SJSA1 (cell line): ENCODE data around the gene GCGR. TPM values are rescaled to one million over a fixed set of nuclear protein-coding genes. Genes with fewer than 3 reads are reported as not detected.

ENCODE experiments used
- DNase-seq, 2 experiments: peaks; one replicate each; pipeline ENCODE4 v3.0.0-alpha.2; 2015 to 2020; ENCODE audit warnings: low spot score in 2 of 2, low read depth in 1 of 2
- H3K27ac ChIP-seq: fragments of 250-450 bp; sonication (Bioruptor Pico); 2 replicates; pipeline ENCODE4 v1.5.1; 2020; ENCODE audit warnings: mild to moderate bottlenecking, moderate library complexity
- H3K27me3 ChIP-seq: fragments of 250-450 bp; sonication (Bioruptor Pico); replicated peaks from 2 replicates; pipeline ENCODE4 v1.5.1; 2020; ENCODE audit warnings: mild to moderate bottlenecking, moderate library complexity
- H3K36me3 ChIP-seq: fragments of 250-450 bp; sonication (Bioruptor Pico); 2 replicates; pipeline ENCODE4 v1.5.1; 2020; ENCODE audit warnings: mild to moderate bottlenecking
- H3K4me1 ChIP-seq: fragments of 250-450 bp; sonication (Bioruptor Pico); replicated peaks from 2 replicates; pipeline ENCODE4 v1.6.1; 2021; ENCODE audit warnings: mild to moderate bottlenecking
- H3K4me3 ChIP-seq: fragments of 250-450 bp; sonication (Bioruptor Pico); 2 replicates; pipeline ENCODE4 v1.5.1; 2020; ENCODE audit warnings: mild to moderate bottlenecking
- H3K9me3 ChIP-seq: fragments of 250-450 bp; sonication (Bioruptor Pico); replicated peaks from 2 replicates; pipeline ENCODE4 v1.5.1; 2020; ENCODE audit warnings: mild to moderate bottlenecking
- total RNA-seq: library from RNA; depleted of rRNA; stranded (reverse); fragments of >200 nt; shearing (Covaris generic); gene quantifications from 2 replicates; pipeline ENCODE4 v1.2.3, GENCODE V29; 2014

GCGR gene
- total RNA-seq, 1 experiment from 2014 or later = not detected

- H3K27ac ChIP-seq = no peak overlapping the region
- no peak overlapping the region for H3K4me3 ChIP-seq
- peaks cover 71% of the 10 kb centered on the region for H3K36me3 ChIP-seq
- no peaks in the 10 kb centered on the region for H3K9me3 ChIP-seq
- no peaks in the 10 kb centered on the region for H3K27me3 ChIP-seq
- H3K4me1 ChIP-seq = no peaks in the 10 kb centered on the region
- no peak for DNase-seq
These were observed 39.9 kb downstream of the GCGR start for GRCh38 chr17:81843713-81844326.

- H3K27me3 ChIP-seq = no peaks in the 10 kb centered on the region
- H3K36me3 ChIP-seq = peaks cover 77% of the 10 kb centered on the region
- no peak for DNase-seq
- H3K27ac ChIP-seq = no peak overlapping the region
- H3K9me3 ChIP-seq = no peaks in the 10 kb centered on the region
- no peaks in the 10 kb centered on the region for H3K4me1 ChIP-seq
- no peak overlapping the region for H3K4me3 ChIP-seq
These were observed 40.4 kb downstream of the GCGR start for GRCh38 chr17:81844327-81844851.

- no peaks in the 10 kb centered on the region for H3K27me3 ChIP-seq
- no peaks in the 10 kb centered on the region for H3K9me3 ChIP-seq
- no peak overlapping the region for H3K4me3 ChIP-seq
- DNase-seq = no peak
- H3K36me3 ChIP-seq = peaks cover 81% of the 10 kb centered on the region
- H3K4me1 ChIP-seq = no peaks in the 10 kb centered on the region
- H3K27ac ChIP-seq = no peak overlapping the region
These were observed 40.9 kb downstream of the GCGR start for GRCh38 chr17:81844887-81845286.

- Histone ChIP-seq H3K4me1 (no peaks in the 10 kb centered on the region), H3K27me3 (no peaks in the 10 kb centered on the region), H3K36me3 (peaks cover 83% of the 10 kb centered on the region), H3K9me3 (no peaks in the 10 kb centered on the region), H3K27ac (no peak overlapping the region), H3K4me3 (no peak overlapping the region)
- no peak for DNase-seq
These were observed 41.4 kb downstream of the GCGR start for GRCh38 chr17:81845361-81845760.

- DNase-seq = no peak
- H3K36me3 ChIP-seq = peaks cover 91% of the 10 kb centered on the region
These were observed 42.2 kb downstream of the GCGR start for GRCh38 chr17:81845881-81846742.

GRCh38 chr17:81846743-81847689, 43.1 kb downstream of the GCGR start:
- no peaks in the 10 kb centered on the region for H3K9me3 ChIP-seq
- H3K27me3 ChIP-seq = no peaks in the 10 kb centered on the region
- H3K36me3 ChIP-seq = peaks cover 96% of the 10 kb centered on the region
- no peak for DNase-seq
- no peaks in the 10 kb centered on the region for H3K4me1 ChIP-seq
- H3K27ac ChIP-seq = no peak overlapping the region
- H3K4me3 ChIP-seq = no peak overlapping the region

More at GRCh38 chr17:81845881-81846742, 42.2 kb downstream of the GCGR start:
- H3K4me3 ChIP-seq = no peak overlapping the region
- H3K27ac ChIP-seq = no peak overlapping the region
- H3K9me3 ChIP-seq = no peaks in the 10 kb centered on the region
- no peaks in the 10 kb centered on the region for H3K4me1 ChIP-seq
- H3K27me3 ChIP-seq = no peaks in the 10 kb centered on the region

GRCh38 chr17:81849457-81849856, 45.5 kb downstream of the GCGR start:
- H3K4me1 ChIP-seq = no peaks in the 10 kb centered on the region
- no peaks in the 10 kb centered on the region for H3K9me3 ChIP-seq
- no peak overlapping the region for H3K27ac ChIP-seq
- no peak for DNase-seq
- H3K27me3 ChIP-seq = no peaks in the 10 kb centered on the region
- peaks cover 96% of the 10 kb centered on the region for H3K36me3 ChIP-seq
- H3K4me3 ChIP-seq = no peak overlapping the region

- Histone ChIP-seq H3K27me3 (no peaks in the 10 kb centered on the region), H3K4me1 (no peaks in the 10 kb centered on the region), H3K27ac (no peak overlapping the region), H3K9me3 (no peaks in the 10 kb centered on the region), H3K4me3 (no peak overlapping the region), H3K36me3 (peaks cover 95% of the 10 kb centered on the region)
- DNase-seq = no peak
These were observed 47.5 kb downstream of the GCGR start for GRCh38 chr17:81851423-81851822.

GRCh38 chr17:81852237-81852636, 48.3 kb downstream of the GCGR start:
- Histone ChIP-seq H3K36me3 (peaks cover 94% of the 10 kb centered on the region), H3K9me3 (no peaks in the 10 kb centered on the region), H3K27me3 (no peaks in the 10 kb centered on the region), H3K27ac (no peak overlapping the region), H3K4me1 (no peaks in the 10 kb centered on the region), H3K4me3 (no peak overlapping the region)
- DNase-seq = no peak

- Histone ChIP-seq H3K27me3 (no peaks in the 10 kb centered on the region), H3K4me1 (peaks cover 11% of the 10 kb centered on the region), H3K4me3 (no peak overlapping the region), H3K27ac (no peak overlapping the region), H3K9me3 (no peaks in the 10 kb centered on the region), H3K36me3 (peaks cover 94% of the 10 kb centered on the region)
- no peak for DNase-seq
These were observed 51.2 kb downstream of the GCGR start for GRCh38 chr17:81854974-81855774.

- Histone ChIP-seq H3K4me3 (peak overlapping the region; percentile 88), H3K27ac (no peak overlapping the region), H3K27me3 (no peaks in the 10 kb centered on the region), H3K4me1 (peaks cover 18% of the 10 kb centered on the region), H3K36me3 (peaks cover 86% of the 10 kb centered on the region), H3K9me3 (no peaks in the 10 kb centered on the region)
- DNase-seq = no peak
These were observed 54.4 kb downstream of the GCGR start for GRCh38 chr17:81858170-81858966.
